ENCODE data around the gene CPEB4. TPM values are rescaled to one million over a fixed set of nuclear protein-coding genes. Genes with fewer than 3 reads are reported as not detected.

Gene CPEB4
- total RNA-seq, 1 donor from 2014 or later: 31.9 TPM

- H3K4me3 ChIP-seq: no peak overlapping the region
- H3K9me3 ChIP-seq: no peaks in the 10 kb centered on the region
- H3K27me3 ChIP-seq: no peaks in the 10 kb centered on the region
- intact Hi-C loops (cut with DNase I): no loop called here
- DNase-seq (ENCODE audit: extremely low spot score in 2 of 2): no peak
- H3K4me1 ChIP-seq: no peaks in the 10 kb centered on the region
- H3K36me3 ChIP-seq: no peaks in the 10 kb centered on the region
- TF ChIP-seq POLR2A (IDR thresholded peaks at IDR 0.05) (no peak), CTCF (IDR thresholded peaks at IDR 0.05) (no peak), POLR2AphosphoS5 (IDR thresholded peaks at IDR 0.05; ENCODE audit: insufficient read depth in 1 of 2, low read depth in 1 of 2) (no peak)
- no peak overlapping the region for H3K27ac ChIP-seq
These were observed 96.1 kb downstream of the CPEB4 start for GRCh38 chr5:173984218-173984617.

GRCh38 chr5:173988554-173989431 lies 100.6 kb downstream of the CPEB4 start, which contains the start of gene C5orf47:
Gene C5orf47 (plus strand): TSS chr5:173989170. CDS start chr5:173989264, 94 bp downstream.
- Histone ChIP-seq H3K27me3 (no peaks in the 10 kb centered on the region), H3K36me3 (no peaks in the 10 kb centered on the region), H3K4me3 (no peak within 1 kb of the TSS), H3K4me1 (no peaks in the 10 kb centered on the region), H3K27ac (no peak within 1 kb of the TSS), H3K9me3 (no peaks in the 10 kb centered on the region)
- intact Hi-C loops (cut with DNase I): no loop called here
- TF ChIP-seq POLR2A (IDR thresholded peaks at IDR 0.05) (no peak), POLR2AphosphoS5 (IDR thresholded peaks at IDR 0.05; ENCODE audit: insufficient read depth in 1 of 2, low read depth in 1 of 2) (no peak), CTCF (IDR thresholded peaks at IDR 0.05) (no peak)
- DNase-seq (ENCODE audit: extremely low spot score in 2 of 2): no peak

GRCh38 chr5:173989432-173990082 lies 101.4 kb downstream of the CPEB4 start:
- H3K4me1 ChIP-seq: no peaks in the 10 kb centered on the region
- H3K4me3 ChIP-seq: no peak overlapping the region
- intact Hi-C loops (cut with DNase I): no loop called here
- H3K27ac ChIP-seq: no peak overlapping the region
- TF ChIP-seq CTCF (IDR thresholded peaks at IDR 0.05) (no peak), POLR2AphosphoS5 (IDR thresholded peaks at IDR 0.05; ENCODE audit: insufficient read depth in 1 of 2, low read depth in 1 of 2) (no peak), POLR2A (IDR thresholded peaks at IDR 0.05) (no peak)
- no peaks in the 10 kb centered on the region for H3K36me3 ChIP-seq
- H3K27me3 ChIP-seq: no peaks in the 10 kb centered on the region
- DNase-seq (ENCODE audit: extremely low spot score in 2 of 2): no peak
- no peaks in the 10 kb centered on the region for H3K9me3 ChIP-seq

- Histone ChIP-seq H3K4me1 (no peaks in the 10 kb centered on the region), H3K27me3 (no peaks in the 10 kb centered on the region), H3K36me3 (no peaks in the 10 kb centered on the region), H3K9me3 (no peaks in the 10 kb centered on the region), H3K4me3 (no peak overlapping the region), H3K27ac (no peak overlapping the region)
- no peak for TF ChIP-seq POLR2A (IDR thresholded peaks at IDR 0.05)
- TF ChIP-seq POLR2AphosphoS5 (IDR thresholded peaks at IDR 0.05; ENCODE audit: insufficient read depth in 1 of 2, low read depth in 1 of 2): no peak
- intact Hi-C loops (cut with DNase I): no loop called here
- DNase-seq (ENCODE audit: extremely low spot score in 2 of 2): no peak
These were observed 109.2 kb downstream of the CPEB4 start for GRCh38 chr5:173997331-173997730.

- Histone ChIP-seq H3K4me1 (no peaks in the 10 kb centered on the region), H3K36me3 (no peaks in the 10 kb centered on the region), H3K27ac (no peak overlapping the region), H3K27me3 (no peaks in the 10 kb centered on the region), H3K9me3 (no peaks in the 10 kb centered on the region), H3K4me3 (no peak overlapping the region)
- no peak for DNase-seq (ENCODE audit: extremely low spot score in 2 of 2)
- intact Hi-C loops (cut with DNase I): no loop called here
- TF ChIP-seq POLR2AphosphoS5 (IDR thresholded peaks at IDR 0.05; ENCODE audit: insufficient read depth in 1 of 2, low read depth in 1 of 2) (no peak), CTCF (IDR thresholded peaks at IDR 0.05) (no peak), POLR2A (IDR thresholded peaks at IDR 0.05) (no peak)
These were observed 110.4 kb downstream of the CPEB4 start for GRCh38 chr5:173998531-173998930.

Measured in vagina (tissue), 2 donors.